Measurements from ENCODE around the gene KAZALD1. TPM values are rescaled to one million over a fixed set of nuclear protein-coding genes. Genes with fewer than 3 reads are reported as not detected.

KAZALD1 gene
- polyA plus RNA-seq, 1 donor from 2014 or later, result 1.6 TPM

DNA sequence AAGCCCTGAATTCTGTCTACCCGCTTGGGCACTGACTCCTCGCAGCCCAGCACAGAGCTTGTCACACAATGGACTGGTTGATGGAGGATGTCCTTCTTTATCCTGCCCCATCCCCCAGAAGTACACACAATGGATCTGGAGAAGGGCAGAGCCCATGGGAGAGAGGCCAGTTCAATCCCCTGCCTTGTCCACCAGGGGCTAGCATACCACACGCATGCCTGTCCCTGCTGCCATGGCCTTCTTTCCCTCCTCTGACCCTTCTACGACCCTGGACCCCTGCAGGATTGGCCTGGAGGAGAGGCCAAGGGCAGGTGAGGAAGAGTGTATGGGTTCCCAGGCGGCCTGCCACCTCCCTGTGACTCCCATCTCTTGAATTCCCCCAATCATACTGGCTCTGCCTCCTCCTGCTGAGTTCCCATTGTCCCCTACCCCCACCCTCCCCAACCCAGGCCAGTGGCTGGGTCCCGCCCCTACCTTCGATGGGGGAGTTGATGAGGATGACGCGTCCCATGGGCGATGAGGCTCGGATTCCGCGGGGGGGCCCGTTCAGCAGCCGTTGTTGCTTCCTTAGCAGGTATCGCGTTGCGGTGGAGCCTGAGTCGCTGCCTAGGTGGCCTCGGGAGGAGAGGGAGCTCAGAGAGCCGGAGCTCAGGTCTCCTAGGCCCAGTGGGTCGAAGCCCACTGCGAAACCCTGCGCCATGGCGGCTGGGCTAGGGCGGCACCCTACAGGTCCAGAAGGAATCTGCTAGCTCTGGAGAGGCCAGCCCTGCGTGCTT lies 32.1 kb upstream of the KAZALD1 start:
- H3K4me2 ChIP-seq (ENCODE audit: low read length), result no peak overlapping the region

DNA sequence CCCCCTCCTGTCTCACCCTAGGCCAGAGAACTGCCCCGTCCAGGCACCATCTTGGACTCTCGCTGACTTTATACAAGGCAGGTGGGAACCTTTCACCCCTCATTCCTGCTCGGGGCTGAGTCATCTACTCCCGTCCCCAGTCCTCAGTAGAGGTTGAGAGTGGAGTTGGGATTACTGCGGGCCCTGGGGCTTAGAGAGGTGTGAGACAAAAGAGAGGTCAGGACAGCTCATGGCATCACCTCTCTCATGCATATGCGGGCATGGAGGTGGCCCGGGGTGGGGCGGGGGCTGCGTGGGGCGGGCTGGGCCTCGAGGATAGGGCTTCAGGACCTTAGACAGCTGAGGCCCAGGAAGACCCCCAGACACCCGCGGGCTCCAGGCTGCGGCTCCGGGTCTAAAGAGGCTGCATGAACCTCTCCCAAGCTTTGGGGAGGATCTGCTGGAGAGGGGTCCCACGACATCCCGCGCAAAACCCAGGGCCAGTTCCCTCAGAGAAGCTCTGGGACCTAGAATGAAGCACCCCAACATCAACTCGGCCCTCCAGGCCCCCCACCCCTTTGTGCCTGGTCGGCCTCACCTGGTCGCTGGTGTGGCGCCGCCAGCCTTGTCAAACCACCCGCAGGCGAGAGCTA lies 31.2 kb upstream of the KAZALD1 start:
- Histone ChIP-seq H2AFZ (ENCODE audit: low read depth, low read length) (no peak overlapping the region), H3K4me3 (ENCODE audit: low read length) (peak overlapping the region; percentile 78), H4K20me1 (ENCODE audit: insufficient read depth) (no peaks in the 10 kb centered on the region), H3F3A (ENCODE audit: insufficient read depth, low read length, poor library complexity, severe bottlenecking) (no peaks in the 10 kb centered on the region), H3K9me2 (ENCODE audit: insufficient read depth, low read length) (no peaks in the 10 kb centered on the region), H3K27me3 (ENCODE audit: insufficient read depth, low read depth, low read length) (peaks cover 54% of the 10 kb centered on the region), H3K36me3 (ENCODE audit: insufficient read depth, low read length) (no peaks in the 10 kb centered on the region), H3K27ac (ENCODE audit: low read length) (no peak overlapping the region), H3K9me3 (ENCODE audit: low read length) (no peaks in the 10 kb centered on the region), H3K9ac (ENCODE audit: low read length) (peak overlapping the region; percentile 79), H3K79me2 (replicated peaks; ENCODE audit: insufficient read depth, low read length) (no peaks in the 10 kb centered on the region), H3K4me2 (ENCODE audit: low read length) (peak overlapping the region; percentile 68)
- TF ChIP-seq MXI1 (conservative IDR thresholded peaks at IDR 0.05; ENCODE audit: poor library complexity, severe bottlenecking) (no peak), EP300 (conservative IDR thresholded peaks at IDR 0.05; ENCODE audit: poor library complexity, severe bottlenecking) (no peak)
- TF ChIP-seq, protein P1, sequence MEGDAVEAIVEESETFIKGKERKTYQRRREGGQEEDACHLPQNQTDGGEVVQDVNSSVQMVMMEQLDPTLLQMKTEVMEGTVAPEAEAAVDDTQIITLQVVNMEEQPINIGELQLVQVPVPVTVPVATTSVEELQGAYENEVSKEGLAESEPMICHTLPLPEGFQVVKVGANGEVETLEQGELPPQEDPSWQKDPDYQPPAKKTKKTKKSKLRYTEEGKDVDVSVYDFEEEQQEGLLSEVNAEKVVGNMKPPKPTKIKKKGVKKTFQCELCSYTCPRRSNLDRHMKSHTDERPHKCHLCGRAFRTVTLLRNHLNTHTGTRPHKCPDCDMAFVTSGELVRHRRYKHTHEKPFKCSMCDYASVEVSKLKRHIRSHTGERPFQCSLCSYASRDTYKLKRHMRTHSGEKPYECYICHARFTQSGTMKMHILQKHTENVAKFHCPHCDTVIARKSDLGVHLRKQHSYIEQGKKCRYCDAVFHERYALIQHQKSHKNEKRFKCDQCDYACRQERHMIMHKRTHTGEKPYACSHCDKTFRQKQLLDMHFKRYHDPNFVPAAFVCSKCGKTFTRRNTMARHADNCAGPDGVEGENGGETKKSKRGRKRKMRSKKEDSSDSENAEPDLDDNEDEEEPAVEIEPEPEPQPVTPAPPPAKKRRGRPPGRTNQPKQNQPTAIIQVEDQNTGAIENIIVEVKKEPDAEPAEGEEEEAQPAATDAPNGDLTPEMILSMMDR (IDR thresholded peaks at IDR 0.05; ENCODE audit: poor library complexity, severe bottlenecking), result peak; percentile 9

More for the DNA sequence above, 32.1 kb upstream of the KAZALD1 start:
- Histone ChIP-seq H3K79me2 (replicated peaks; ENCODE audit: insufficient read depth, low read length) (no peaks in the 10 kb centered on the region), H3F3A (ENCODE audit: insufficient read depth, low read length, poor library complexity, severe bottlenecking) (no peaks in the 10 kb centered on the region), H3K27ac (ENCODE audit: low read length) (no peak overlapping the region), H2AFZ (ENCODE audit: low read depth, low read length) (no peak overlapping the region), H3K9me3 (ENCODE audit: low read length) (no peaks in the 10 kb centered on the region), H3K4me3 (ENCODE audit: low read length) (no peak overlapping the region), H3K9me2 (ENCODE audit: insufficient read depth, low read length) (no peaks in the 10 kb centered on the region), H3K36me3 (ENCODE audit: insufficient read depth, low read length) (no peaks in the 10 kb centered on the region), H3K27me3 (ENCODE audit: insufficient read depth, low read depth, low read length) (peaks cover 50% of the 10 kb centered on the region), H3K9ac (ENCODE audit: low read length) (no peak overlapping the region), H4K20me1 (ENCODE audit: insufficient read depth) (no peaks in the 10 kb centered on the region)
- TF ChIP-seq TAF1 (IDR thresholded peaks at IDR 0.05; ENCODE audit: low read depth) (no peak), POLR2AphosphoS5 (IDR thresholded peaks at IDR 0.05) (no peak), MXI1 (conservative IDR thresholded peaks at IDR 0.05; ENCODE audit: poor library complexity, severe bottlenecking) (no peak), EZH2 (IDR thresholded peaks at IDR 0.05; ENCODE audit: borderline replicate concordance, insufficient read depth, low read length, poor library complexity, severe bottlenecking) (no peak)

DNA sequence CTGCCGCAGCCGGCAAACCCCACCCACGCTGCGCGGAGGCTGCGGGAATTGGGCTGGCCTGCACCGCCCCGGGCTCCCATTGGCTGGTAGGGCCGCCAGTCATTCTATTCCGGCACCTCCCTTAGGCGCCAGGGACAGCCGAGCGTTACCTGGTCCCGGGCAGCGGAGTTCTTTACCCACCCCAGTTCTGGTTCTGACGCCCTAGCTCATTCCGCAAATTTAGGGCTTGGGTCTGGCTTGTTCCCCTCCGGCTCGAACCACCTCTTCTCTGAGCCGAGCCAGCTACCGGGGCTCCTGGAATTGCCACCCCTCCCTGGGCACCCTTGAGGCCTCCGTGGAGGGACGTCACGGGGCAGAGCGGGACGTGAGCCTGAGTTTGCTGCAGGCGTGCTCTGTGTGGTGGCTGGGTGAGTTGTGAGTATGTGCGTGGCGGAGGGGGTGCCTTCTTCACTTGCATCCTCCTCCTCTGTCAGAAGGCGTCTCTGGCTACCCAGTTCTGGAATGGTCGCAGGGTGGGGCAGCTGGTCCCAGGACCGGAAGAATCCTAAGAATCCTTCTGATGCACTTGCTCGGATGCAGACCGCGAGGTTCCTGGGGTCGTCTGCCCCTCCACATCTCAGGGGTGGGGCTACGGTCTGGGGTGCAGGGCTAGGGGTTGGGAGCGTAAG lies 30.5 kb upstream of the KAZALD1 start, which contains the start of the genes PDZD7 and SFXN3:
TSS of gene PDZD7 (minus strand) at position 2 of the 668 bp plus-strand sequence. CDS start 910 bp downstream, outside the sequence.
TSS of gene SFXN3 (plus strand) at position 107 of the 668 bp plus-strand sequence. CDS start 3,461 bp downstream, outside the sequence.
- Histone ChIP-seq H3K27ac (ENCODE audit: low read length) (peak within 1 kb of the TSS; percentile 51), H2AFZ (ENCODE audit: low read depth, low read length) (peak within 1 kb of the TSS; percentile 25), H3K9me2 (ENCODE audit: insufficient read depth, low read length) (no peaks in the 10 kb centered on the region), H3K9me3 (ENCODE audit: low read length) (no peaks in the 10 kb centered on the region), H4K20me1 (ENCODE audit: insufficient read depth) (no peaks in the 10 kb centered on the region), H3F3A (ENCODE audit: insufficient read depth, low read length, poor library complexity, severe bottlenecking) (no peaks in the 10 kb centered on the region), H3K4me3 (ENCODE audit: low read length) (peak within 1 kb of the TSS; percentile 78), H3K9ac (ENCODE audit: low read length) (peak within 1 kb of the TSS; percentile 79), H3K79me2 (replicated peaks; ENCODE audit: insufficient read depth, low read length) (no peaks in the 10 kb centered on the region), H3K4me2 (ENCODE audit: low read length) (peak within 1 kb of the TSS; percentile 85), H3K36me3 (ENCODE audit: insufficient read depth, low read length) (no peaks in the 10 kb centered on the region), H3K27me3 (ENCODE audit: insufficient read depth, low read depth, low read length) (peaks cover 54% of the 10 kb centered on the region)
- TF ChIP-seq MXI1 (conservative IDR thresholded peaks at IDR 0.05; ENCODE audit: poor library complexity, severe bottlenecking) (no peak), TAF1 (IDR thresholded peaks at IDR 0.05; ENCODE audit: low read depth) (no peak), EP300 (conservative IDR thresholded peaks at IDR 0.05; ENCODE audit: poor library complexity, severe bottlenecking) (no peak)
